BE2C (cell line): ENCODE results near the gene KRTAP29-1.
"Not testable (repeated sequence)": the region's sequence is repeated elsewhere in the genome, so short reads cannot be mapped to it uniquely, and the experiment has no call there.

Experiments used
- DNase-seq: peaks from one replicate; pipeline ENCODE4 v3.0.0-alpha.2; 2020
- H3K27me3 ChIP-seq: fragments of 250-450 bp; sonication (Bioruptor Pico); 2 replicates; pipeline ENCODE4 v1.5.1; 2020; ENCODE audit warnings: mild to moderate bottlenecking
- H3K36me3 ChIP-seq: fragments of 250-450 bp; sonication (Bioruptor Pico); 2 replicates; pipeline ENCODE4 v1.5.1; 2020; ENCODE audit warnings: mild to moderate bottlenecking
- H3K4me1 ChIP-seq: fragments of 250-450 bp; sonication (Bioruptor Pico); 2 replicates; pipeline ENCODE4 v1.5.1; 2020
- H3K4me3 ChIP-seq: 2 replicates; pipeline ENCODE4 v1.5.1; 2011; ENCODE audit warnings: low read depth, low read length
- H3K9me3 ChIP-seq: fragments of 250-450 bp; sonication (Bioruptor Pico); 2 replicates; pipeline ENCODE4 v1.5.1; 2020
- CTCF ChIP-seq: IDR thresholded peaks from 2 replicates; pipeline ENCODE4 v1.5.1; 2012; ENCODE audit warnings: mild to moderate bottlenecking, low read depth, low read length

Gene KRTAP29-1

GRCh38 chr17:41284546-41284945, 18.1 kb downstream of the KRTAP29-1 start:
- no peaks in the 10 kb centered on the region for H3K9me3 ChIP-seq
- H3K4me3 ChIP-seq, result no peak overlapping the region
- H3K4me1 ChIP-seq, result no peaks in the 10 kb centered on the region
- no peaks in the 10 kb centered on the region for H3K36me3 ChIP-seq
- peaks cover 61% of the 10 kb centered on the region for H3K27me3 ChIP-seq
- TF ChIP-seq CTCF, result no peak
- DNase-seq, result no peak

GRCh38 chr17:41284043-41284442, 18.6 kb downstream of the KRTAP29-1 start:
- Histone ChIP-seq H3K36me3 (no peaks in the 10 kb centered on the region), H3K27me3 (peaks cover 56% of the 10 kb centered on the region), H3K4me3 (no peak overlapping the region), H3K4me1 (no peaks in the 10 kb centered on the region), H3K9me3 (no peaks in the 10 kb centered on the region)
- TF ChIP-seq CTCF, result no peak
- DNase-seq, result no peak

GRCh38 chr17:41278176-41278955, 24.3 kb downstream of the KRTAP29-1 start:
- H3K27me3 ChIP-seq, result peaks cover 21% of the 10 kb centered on the region
- H3K9me3 ChIP-seq, result no peaks in the 10 kb centered on the region
- H3K4me3 ChIP-seq, result no peak overlapping the region
- DNase-seq, result no peak
- no peaks in the 10 kb centered on the region for H3K36me3 ChIP-seq
- TF ChIP-seq CTCF, result no peak
- H3K4me1 ChIP-seq, result no peaks in the 10 kb centered on the region

- not testable (repeated sequence) for H3K27me3 ChIP-seq, H3K36me3 ChIP-seq, H3K4me1 ChIP-seq, H3K9me3 ChIP-seq, H3K4me3 ChIP-seq, DNase-seq
Observed at GRCh38 chr17:41275648-41276190, 26.9 kb downstream of the KRTAP29-1 start, which contains the start of gene KRTAP9-7. KRTAP9-7 (plus strand) TSS chr17:41275698; CDS start chr17:41275698, 0 bp downstream.

- Histone ChIP-seq H3K9me3 (no peaks in the 10 kb centered on the region), H3K4me1 (no peaks in the 10 kb centered on the region), H3K27me3 (peaks cover 7% of the 10 kb centered on the region), H3K36me3 (no peaks in the 10 kb centered on the region), H3K4me3 (no peak overlapping the region)
- no peak for DNase-seq
- TF ChIP-seq CTCF, result no peak
Observed at GRCh38 chr17:41271858-41272257, 30.8 kb downstream of the KRTAP29-1 start.

- H3K4me3 ChIP-seq, H3K36me3 ChIP-seq, H3K9me3 ChIP-seq, H3K27me3 ChIP-seq, DNase-seq, H3K4me1 ChIP-seq: not testable (repeated sequence)
Observed at GRCh38 chr17:41271323-41271722, 31.3 kb downstream of the KRTAP29-1 start.

GRCh38 chr17:41267711-41268110, 34.9 kb downstream of the KRTAP29-1 start:
- Histone ChIP-seq H3K27me3 (peaks cover 9% of the 10 kb centered on the region), H3K36me3 (no peaks in the 10 kb centered on the region), H3K9me3 (no peaks in the 10 kb centered on the region), H3K4me1 (no peaks in the 10 kb centered on the region), H3K4me3 (no peak overlapping the region)
- no peak for DNase-seq
- TF ChIP-seq CTCF, result no peak
